ENCODE results near the gene BTBD10. TPM values are rescaled to one million over a fixed set of nuclear protein-coding genes. Genes with fewer than 3 reads are reported as not detected.

The BTBD10 gene
- total RNA-seq, 2 donors from 2014 or later = 24.5 to 36.7 TPM

- Histone ChIP-seq H3K27me3 (replicated peaks; ENCODE audit: insufficient read depth) (no peaks in the 10 kb centered on the region), H3K27ac (no peak overlapping the region), H3K4me1 (ENCODE audit: control insufficient read depth in 1 of 2, low read depth in 2 of 2) (peaks cover 3 to 14% of the 10 kb centered on the region in 2 donors), H3K9me3 (no peaks in the 10 kb centered on the region), H3K4me3 (no peak overlapping the region), H3K36me3 (peaks cover 47% of the 10 kb centered on the region)
- ATAC-seq (ENCODE audit: insufficient number of reproducible peaks, low FRiP score, low read depth) (no peak), DNase-seq (ENCODE audit: low spot score) (no peak)
- TF ChIP-seq CTCF (IDR thresholded peaks at IDR 0.05) = no peak
These were observed 86.2 kb downstream of the BTBD10 start for GRCh38 chr11:13376838-13377237.

GRCh38 chr11:13376402-13376801 lies 86.6 kb downstream of the BTBD10 start:
- H3K27ac ChIP-seq = no peak overlapping the region
- peaks cover 49% of the 10 kb centered on the region for H3K36me3 ChIP-seq
- no peak for DNase-seq (ENCODE audit: low spot score)
- H3K4me3 ChIP-seq = no peak overlapping the region
- H3K27me3 ChIP-seq (replicated peaks; ENCODE audit: insufficient read depth) = no peaks in the 10 kb centered on the region
- no peak for ATAC-seq (ENCODE audit: insufficient number of reproducible peaks, low FRiP score, low read depth)
- H3K9me3 ChIP-seq = no peaks in the 10 kb centered on the region
- no peak for TF ChIP-seq CTCF (IDR thresholded peaks at IDR 0.05)
- peaks cover 3 to 14% of the 10 kb centered on the region in 2 donors for H3K4me1 ChIP-seq (ENCODE audit: control insufficient read depth in 1 of 2, low read depth in 2 of 2)

- H3K27me3 ChIP-seq (replicated peaks; ENCODE audit: insufficient read depth) = no peaks in the 10 kb centered on the region
- H3K9me3 ChIP-seq = no peaks in the 10 kb centered on the region
- no peak for TF ChIP-seq CTCF (IDR thresholded peaks at IDR 0.05)
- DNase-seq (ENCODE audit: low spot score) (no peak), ATAC-seq (ENCODE audit: insufficient number of reproducible peaks, low FRiP score, low read depth) (no peak)
- no peak overlapping the region for H3K27ac ChIP-seq
- H3K4me1 ChIP-seq (ENCODE audit: control insufficient read depth in 1 of 2, low read depth in 2 of 2) = peaks cover 3 to 14% of the 10 kb centered on the region in 2 donors
- H3K4me3 ChIP-seq = no peak overlapping the region
- peaks cover 49% of the 10 kb centered on the region for H3K36me3 ChIP-seq
These were observed 87.2 kb downstream of the BTBD10 start for GRCh38 chr11:13375798-13376197.

- no peak for TF ChIP-seq CTCF (IDR thresholded peaks at IDR 0.05)
These were observed 89.8 kb downstream of the BTBD10 start for GRCh38 chr11:13373216-13373615.

GRCh38 chr11:13368041-13368446 lies 95.0 kb downstream of the BTBD10 start:
- no peaks in the 10 kb centered on the region for H3K4me1 ChIP-seq (ENCODE audit: control insufficient read depth in 1 of 2, low read depth in 2 of 2)
- H3K27ac ChIP-seq = no peak overlapping the region
- no peak for TF ChIP-seq CTCF (IDR thresholded peaks at IDR 0.05)
- H3K4me3 ChIP-seq = no peak overlapping the region
- no peaks in the 10 kb centered on the region for H3K9me3 ChIP-seq
- DNase-seq (ENCODE audit: low spot score) (no peak), ATAC-seq (ENCODE audit: insufficient number of reproducible peaks, low FRiP score, low read depth) (no peak)
- H3K36me3 ChIP-seq = peaks cover 61% of the 10 kb centered on the region
- no peaks in the 10 kb centered on the region for H3K27me3 ChIP-seq (replicated peaks; ENCODE audit: insufficient read depth)

More at GRCh38 chr11:13373216-13373615, 89.8 kb downstream of the BTBD10 start:
- H3K27me3 ChIP-seq (replicated peaks; ENCODE audit: insufficient read depth) = no peaks in the 10 kb centered on the region
- peaks cover 55% of the 10 kb centered on the region for H3K36me3 ChIP-seq
- no peak overlapping the region for H3K27ac ChIP-seq
- no peak overlapping the region for H3K4me3 ChIP-seq
- no peaks in the 10 kb centered on the region for H3K4me1 ChIP-seq (ENCODE audit: control insufficient read depth in 1 of 2, low read depth in 2 of 2)
- ATAC-seq (ENCODE audit: insufficient number of reproducible peaks, low FRiP score, low read depth) (no peak), DNase-seq (ENCODE audit: low spot score) (no peak)
- no peaks in the 10 kb centered on the region for H3K9me3 ChIP-seq
